ENCODE results near the gene BHLHE23.

DNA sequence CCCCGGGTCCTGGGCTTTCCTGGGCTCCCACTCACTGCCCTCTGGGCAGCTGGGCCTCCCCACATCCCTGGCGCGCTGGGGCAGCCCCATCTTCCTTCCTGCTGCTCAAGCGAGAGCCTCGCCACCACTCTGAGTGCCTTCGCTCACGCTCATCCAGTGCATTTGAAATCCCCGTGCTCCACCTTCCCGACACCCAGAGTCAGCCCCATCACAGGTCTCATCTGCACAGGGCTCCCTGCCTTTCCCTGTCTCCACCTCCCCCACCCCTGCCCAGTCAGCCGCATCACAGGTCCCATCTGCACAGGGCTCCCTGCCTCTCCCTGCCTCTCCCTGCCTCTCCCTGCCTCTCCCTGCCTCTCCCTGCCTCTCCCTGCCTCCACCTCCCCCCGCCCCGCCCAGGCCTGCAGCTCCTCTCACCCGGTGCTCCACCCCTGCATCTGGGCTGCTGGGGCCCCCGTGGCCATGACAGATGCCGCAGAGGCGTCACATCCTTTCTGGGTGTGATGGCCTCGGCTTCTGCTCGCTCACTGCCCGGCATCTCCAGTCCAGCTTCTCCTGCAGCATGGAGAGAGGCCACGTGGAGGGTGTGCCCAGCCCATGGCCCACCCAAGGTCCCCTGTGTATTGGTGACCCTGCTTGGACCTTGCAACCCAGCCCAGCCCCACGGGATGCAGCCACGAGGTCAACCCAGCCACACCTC is 9.0 kb upstream of the BHLHE23 start:
- no peak for TF ChIP-seq PATZ1 (CRISPR knock-in tag; IDR thresholded peaks at IDR 0.05; ENCODE audit: borderline replicate concordance)
- no peak for TF ChIP-seq SNAI2 (CRISPR knock-in tag; IDR thresholded peaks at IDR 0.05)
- TF ChIP-seq TOX (CRISPR knock-in tag; IDR thresholded peaks at IDR 0.05; ENCODE audit: borderline replicate concordance), result no peak
- TF ChIP-seq OSR1 (CRISPR knock-in tag; IDR thresholded peaks at IDR 0.05), result no peak
